Stomach (tissue), 9 donors: ENCODE results near the gene DHCR24. TPM values are rescaled to one million over a fixed set of nuclear protein-coding genes. Genes with fewer than 3 reads are reported as not detected.

Experiments used
- DNase-seq, 2 donors: peaks; one replicate each; pipeline versions ENCODE4 v3.0.0 to v3.0.0-alpha.2; 2013 to 2019
- H3K27ac ChIP-seq, 5 donors: fragments of 200-600 bp in 4 of 5; sonication (generic) in 4 of 5; one replicate each; pipeline ENCODE4 v1.5.1; 2013 to 2019; ENCODE audit warnings: mild to moderate bottlenecking in 1 of 5, moderate library complexity in 1 of 5
- H3K27me3 ChIP-seq, 3 donors: fragments of 200-600 bp; sonication (generic); one replicate each; pipeline ENCODE4 v1.5.1; 2017 to 2019; ENCODE audit warnings: mixed run types in 1 of 3
- H3K36me3 ChIP-seq, 4 donors: fragments of 200-600 bp; sonication (generic); 1 replicate in 3 of 4; 2 replicates in 1 of 4; pipeline ENCODE4 v1.5.1; 2016 to 2019
- H3K4me1 ChIP-seq, 4 donors: fragments of 200-600 bp; sonication (generic); one replicate each; pipeline ENCODE4 v1.5.1; 2016 to 2019
- H3K4me3 ChIP-seq, 4 donors: fragments of 200-600 bp; sonication (generic) in 3 of 4; one replicate each; pipeline ENCODE4 v1.5.1; 2016 to 2019; ENCODE audit warnings: mild to moderate bottlenecking in 1 of 4
- H3K9me3 ChIP-seq, 4 donors: fragments of 200-600 bp; sonication (generic); one replicate each; pipeline ENCODE4 v1.5.1; 2016 to 2019
- EP300 ChIP-seq: sonication (generic); formaldehyde crosslinking; IDR thresholded peaks from one replicate; pipeline ENCODE4 v1.6.1; 2017; ENCODE audit warnings: antibody characterized with exemption
- POLR2A ChIP-seq, 4 donors: fragments of 450-650 bp; IDR thresholded peaks; one replicate each; pipeline ENCODE4 v1.6.1; 2016; ENCODE audit warnings: antibody characterized with exemption in 4 of 4, control low read depth in 2 of 4, mild to moderate bottlenecking in 1 of 4, moderate library complexity in 1 of 4
- POLR2AphosphoS5 ChIP-seq, 3 donors: sonication (generic); formaldehyde crosslinking; IDR thresholded peaks; one replicate each; pipeline ENCODE4 v1.6.1; 2016; ENCODE audit warnings: antibody characterized with exemption in 3 of 3
- WGBS, 5 donors: extraction: QIAGEN DNeasy Blood & Tissue Kit in 3 of 5; methylation state at CpG; one replicate each; pipeline versions ENCODE4 v1.1.5 to v1.1.7; 2013 to 2018; 5-methylcytosine and 5-hydroxymethylcytosine counted together
- intact Hi-C: fragments of 100-400 bp; cut with DNase I; formaldehyde crosslinking; loops from one replicate; pipeline ENCODE4 v1.15.1; 2023; ENCODE audit warnings: low total_unique reads
- polyA plus RNA-seq, 3 donors: library from polyadenylated mRNA; stranded (reverse); fragments of 200-250 nt; gene quantifications; one replicate each; pipeline ENCODE4 v1.2.3, GENCODE V29; 2013
- total RNA-seq, 5 donors: library from RNA; depleted of rRNA; stranded (reverse); fragments of >200 nt; gene quantifications; one replicate each; pipeline versions ENCODE4 v1.1.0 to v1.2.3, GENCODE V29; 2014 to 2016
- TF ChIP-seq, protein P1 (sequence below), 7 experiments: fragments of 450-650 bp in 4 of 7; fragments of 200-600 bp in 3 of 7; sonication (generic) in 3 of 7; IDR thresholded peaks; one replicate each; pipeline ENCODE4 v1.5.1; 2016 to 2019; ENCODE audit warnings: antibody characterized with exemption in 7 of 7, control low read depth in 2 of 7, mild to moderate bottlenecking in 1 of 7
- donor health status: healthy with polysubstance abuse.
- donor health status: Bipolar disorder and iron deficiency.
- donor health status: healthy.

Gene DHCR24
- total and polyA plus RNA-seq, 8 donors = 20.0 to 347 (median 69.0) TPM

DNA sequence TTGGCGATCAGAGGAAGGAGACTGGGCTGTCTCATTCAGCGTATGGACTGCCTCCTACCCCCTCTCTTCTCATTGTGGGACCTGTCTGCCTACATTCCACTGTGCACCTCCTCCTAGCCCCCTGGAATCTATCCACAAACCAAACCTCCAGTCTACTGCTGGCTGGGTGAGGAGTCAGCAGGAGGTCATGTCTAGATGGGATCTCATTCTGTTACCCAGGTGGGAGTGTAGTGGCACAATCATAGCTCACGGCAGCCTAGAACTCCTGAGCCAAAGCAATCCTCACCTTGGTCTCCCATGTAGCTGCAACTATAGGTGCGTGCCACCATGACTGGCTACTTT, 67.8 kb downstream of the DHCR24 start:
- no peaks in the 10 kb centered on the region for H3K36me3 ChIP-seq
- H3K4me1 ChIP-seq = no peaks in the 10 kb centered on the region
- intact Hi-C loops = no loop called here
- H3K27ac ChIP-seq = no peak overlapping the region
- no peak for DNase-seq
- no peaks in the 10 kb centered on the region for H3K27me3 ChIP-seq
- H3K4me3 ChIP-seq = no peak overlapping the region
- WGBS, 5 donors = 82 to 92% (median 86%) methylated on average over 4 of the region's 4 CpGs
- TF ChIP-seq, protein P1, sequence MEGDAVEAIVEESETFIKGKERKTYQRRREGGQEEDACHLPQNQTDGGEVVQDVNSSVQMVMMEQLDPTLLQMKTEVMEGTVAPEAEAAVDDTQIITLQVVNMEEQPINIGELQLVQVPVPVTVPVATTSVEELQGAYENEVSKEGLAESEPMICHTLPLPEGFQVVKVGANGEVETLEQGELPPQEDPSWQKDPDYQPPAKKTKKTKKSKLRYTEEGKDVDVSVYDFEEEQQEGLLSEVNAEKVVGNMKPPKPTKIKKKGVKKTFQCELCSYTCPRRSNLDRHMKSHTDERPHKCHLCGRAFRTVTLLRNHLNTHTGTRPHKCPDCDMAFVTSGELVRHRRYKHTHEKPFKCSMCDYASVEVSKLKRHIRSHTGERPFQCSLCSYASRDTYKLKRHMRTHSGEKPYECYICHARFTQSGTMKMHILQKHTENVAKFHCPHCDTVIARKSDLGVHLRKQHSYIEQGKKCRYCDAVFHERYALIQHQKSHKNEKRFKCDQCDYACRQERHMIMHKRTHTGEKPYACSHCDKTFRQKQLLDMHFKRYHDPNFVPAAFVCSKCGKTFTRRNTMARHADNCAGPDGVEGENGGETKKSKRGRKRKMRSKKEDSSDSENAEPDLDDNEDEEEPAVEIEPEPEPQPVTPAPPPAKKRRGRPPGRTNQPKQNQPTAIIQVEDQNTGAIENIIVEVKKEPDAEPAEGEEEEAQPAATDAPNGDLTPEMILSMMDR (IDR thresholded peaks at IDR 0.05) = no peak
- TF ChIP-seq POLR2A (IDR thresholded peaks at IDR 0.05) (no peak), EP300 (no peak), POLR2AphosphoS5 (IDR thresholded peaks at IDR 0.05) (no peak)
- H3K9me3 ChIP-seq = peaks cover 0 to 18% (median 9%) of the 10 kb centered on the region in 4 donors

DNA sequence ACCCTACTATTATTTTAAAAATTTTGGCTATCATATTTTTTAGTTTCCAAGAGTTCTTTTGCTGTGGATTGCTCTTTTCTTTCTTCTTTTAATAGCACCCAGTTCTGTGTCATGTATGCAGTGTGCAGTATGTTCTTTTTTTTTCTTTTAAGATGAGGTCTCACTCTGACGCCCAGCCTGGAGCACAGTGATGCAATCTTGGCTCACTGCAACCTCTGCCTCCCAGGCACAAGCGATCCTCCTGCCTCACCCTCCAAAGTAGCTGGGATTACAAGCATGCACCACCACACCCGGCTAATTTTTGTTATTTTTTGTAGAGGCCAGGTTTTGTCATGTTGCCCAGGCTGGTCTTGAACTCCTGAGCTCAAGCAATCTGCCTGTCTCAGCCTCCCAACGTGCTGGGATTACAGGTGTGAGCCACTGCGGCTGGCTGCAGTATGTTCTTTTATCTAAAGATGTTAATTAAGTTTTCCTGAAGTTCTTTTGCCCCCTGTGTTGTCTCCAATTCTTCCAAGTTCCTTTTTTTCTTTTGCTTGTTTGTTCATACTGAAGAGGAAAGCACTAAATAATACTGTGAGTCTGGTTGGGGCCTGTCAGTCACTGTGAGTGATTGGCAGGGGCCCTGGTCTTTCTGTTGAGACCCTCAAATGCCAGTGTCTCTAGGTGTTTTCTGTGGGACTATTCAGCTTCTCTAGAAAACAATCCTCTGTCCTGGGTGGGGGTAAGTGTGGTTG, 68.4 kb downstream of the DHCR24 start:
- no peak overlapping the region for H3K4me3 ChIP-seq
- peak in 1 of 2 donors; percentile 4 for DNase-seq
- no peaks in the 10 kb centered on the region for H3K36me3 ChIP-seq
- H3K4me1 ChIP-seq = no peaks in the 10 kb centered on the region
- peaks cover 0 to 12% (median 3%) of the 10 kb centered on the region in 4 donors for H3K9me3 ChIP-seq
- TF ChIP-seq POLR2A (IDR thresholded peaks at IDR 0.05) = no peak
- no peak for TF ChIP-seq EP300
- TF ChIP-seq, protein P1 (IDR thresholded peaks at IDR 0.05) = no peak
- intact Hi-C loops = no loop called here
- no peak overlapping the region for H3K27ac ChIP-seq
- no peaks in the 10 kb centered on the region for H3K27me3 ChIP-seq
- WGBS, 5 donors = 67 to 76% (median 73%) methylated on average over 5 of the region's 5 CpGs

DNA sequence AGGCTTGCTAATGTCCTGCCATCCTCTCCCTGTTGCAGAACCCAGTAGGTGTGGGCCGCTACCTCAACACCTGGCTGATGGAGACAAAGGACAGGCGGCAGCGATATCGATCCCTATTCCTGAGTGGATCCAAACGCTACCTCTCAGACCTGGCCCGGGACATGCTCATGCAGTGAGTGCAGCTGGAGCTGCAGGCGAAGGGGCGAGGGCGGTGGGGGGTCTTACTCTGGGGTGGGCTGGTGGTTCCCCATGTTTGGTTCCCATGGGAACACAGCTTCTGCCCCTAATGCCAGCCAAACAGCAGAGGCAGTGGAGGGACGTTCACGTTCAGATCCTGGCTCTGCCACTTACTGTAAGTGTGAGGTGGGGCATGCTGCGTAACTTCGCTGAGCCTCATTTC, 70.0 kb downstream of the DHCR24 start:
- Histone ChIP-seq H3K27me3 (no peaks in the 10 kb centered on the region), H3K4me3 (no peak overlapping the region), H3K27ac (no peak overlapping the region), H3K9me3 (no peaks in the 10 kb centered on the region), H3K36me3 (no peaks in the 10 kb centered on the region), H3K4me1 (no peaks in the 10 kb centered on the region)
- intact Hi-C loops = no loop called here
- 85 to 92% (median 90%) methylated on average over 13 of the region's 13 CpGs for WGBS, 5 donors
- TF ChIP-seq EP300 (no peak), POLR2A (IDR thresholded peaks at IDR 0.05) (no peak), POLR2AphosphoS5 (IDR thresholded peaks at IDR 0.05) (no peak)
- TF ChIP-seq, protein P1 (IDR thresholded peaks at IDR 0.05) = no peak
- peak in 1 of 2 donors; percentile 11 for DNase-seq

DNA sequence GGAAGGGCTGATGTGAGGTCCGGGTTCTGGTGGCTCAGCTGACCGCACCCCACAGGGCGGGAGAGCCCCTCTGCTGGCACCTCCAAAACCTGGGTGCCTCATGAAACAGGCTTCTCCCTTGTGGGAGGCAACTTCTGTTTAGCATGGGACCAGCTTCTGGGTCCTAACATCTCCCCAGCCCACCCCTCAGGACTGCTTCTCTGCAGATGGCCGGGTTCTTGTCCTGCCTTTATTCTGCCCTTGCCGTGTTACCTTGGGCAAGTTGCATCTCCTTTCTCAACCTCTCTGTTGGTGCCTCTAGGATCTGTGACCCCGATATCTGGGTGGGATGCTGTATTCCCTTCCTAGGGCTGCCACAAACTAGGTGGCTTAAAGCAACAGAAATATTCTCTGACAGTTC, 70.9 kb downstream of the DHCR24 start:
- intact Hi-C loops = no loop called here
- H3K36me3 ChIP-seq = no peaks in the 10 kb centered on the region
- no peaks in the 10 kb centered on the region for H3K9me3 ChIP-seq
- no peak overlapping the region for H3K27ac ChIP-seq
- 54 to 77% (median 61%) methylated on average over 6 of the region's 6 CpGs for WGBS, 5 donors
- DNase-seq = peak in 1 of 2 donors; percentile 15
- TF ChIP-seq, protein P1 (IDR thresholded peaks at IDR 0.05) = no peak
- TF ChIP-seq POLR2A (IDR thresholded peaks at IDR 0.05) (no peak), EP300 (no peak), POLR2AphosphoS5 (IDR thresholded peaks at IDR 0.05) (no peak)
- no peaks in the 10 kb centered on the region for H3K27me3 ChIP-seq
- no peak overlapping the region for H3K4me3 ChIP-seq
- H3K4me1 ChIP-seq = no peaks in the 10 kb centered on the region
